ENCODE results near the gene GIPR.
"Not testable (repeated sequence)": the region's sequence is repeated elsewhere in the genome, so short reads cannot be mapped to it uniquely, and the experiment has no call there.

The GIPR gene

GRCh38 chr19:45728683-45729082 lies 60.7 kb downstream of the GIPR start:
- peaks cover 43% of the 10 kb centered on the region for H3K4me1 Mint-ChIP-seq (ENCODE audit: low read depth)
- H3K9me3 Mint-ChIP-seq, H3K27me3 Mint-ChIP-seq, H3K27ac Mint-ChIP-seq, H3K4me3 Mint-ChIP-seq, DNase-seq: not testable (repeated sequence)
- peaks cover 35% of the 10 kb centered on the region for H3K36me3 Mint-ChIP-seq (ENCODE audit: low read depth)

- peak; percentile 45 for DNase-seq
- H3K4me1 Mint-ChIP-seq (ENCODE audit: low read depth), result peaks cover 36% of the 10 kb centered on the region
- peak overlapping the region; percentile 93 for H3K4me3 Mint-ChIP-seq
- peaks cover 28% of the 10 kb centered on the region for H3K36me3 Mint-ChIP-seq (ENCODE audit: low read depth)
- H3K9me3 Mint-ChIP-seq, result no peaks in the 10 kb centered on the region
- H3K27me3 Mint-ChIP-seq, result no peaks in the 10 kb centered on the region
- H3K27ac Mint-ChIP-seq, result peak overlapping the region; percentile 90
Observed at GRCh38 chr19:45729800-45730290, 61.8 kb downstream of the GIPR start.

- Mint-ChIP-seq H3K9me3 (no peaks in the 10 kb centered on the region), H3K27me3 (no peaks in the 10 kb centered on the region), H3K4me1 (ENCODE audit: low read depth) (peaks cover 36% of the 10 kb centered on the region), H3K27ac (peak within 1 kb of the TSS; percentile 90), H3K36me3 (ENCODE audit: low read depth) (peaks cover 24% of the 10 kb centered on the region), H3K4me3 (peak within 1 kb of the TSS; percentile 93)
- peak; percentile 93 for DNase-seq
Observed at GRCh38 chr19:45730368-45731288, 62.6 kb downstream of the GIPR start, which contains the start of gene FBXO46. Gene FBXO46, minus strand, starts transcription at chr19:45730896. Its CDS starts 17,401 bp downstream, at chr19:45713495.

Data from activated T-cell treated with anti-CD3 and anti-CD28 coated beads, Interleukin-2, amount 50 U/mL, for 24 hours (primary cell).